Measurements from ENCODE around the gene ANXA2. TPM values are rescaled to one million over a fixed set of nuclear protein-coding genes. Genes with fewer than 3 reads are reported as not detected.

Gene ANXA2
- polyA plus RNA-seq, 1 donor (not counting 4 experiments of a cell fraction or from before 2014, with no cell fraction given) = 11,017 TPM

GRCh38 chr15:60441331-60441730 lies 43.5 kb upstream of the ANXA2 start:
- no peak overlapping the region for H3K4me2 ChIP-seq (ENCODE audit: control insufficient read depth, extremely low read depth, insufficient read depth, low read depth, low read length)
- H3K9me3 ChIP-seq (ENCODE audit: control insufficient read depth, low read depth, low read length) = no peaks in the 10 kb centered on the region
- H4K20me1 ChIP-seq (ENCODE audit: control insufficient read depth, extremely low read depth, insufficient read depth, low read length) = no peaks in the 10 kb centered on the region
- no peak overlapping the region for H3K27ac ChIP-seq (ENCODE audit: control insufficient read depth, insufficient read depth, low read length)
- no peak overlapping the region for H2AFZ ChIP-seq (ENCODE audit: control insufficient read depth, low read length)
- DNase-seq (ENCODE audit: low read depth, low spot score) = no peak
- peaks cover 0 to 7% of the 10 kb centered on the region in 2 experiments for H3K36me3 ChIP-seq (ENCODE audit: control insufficient read depth in 2 of 2, extremely low read depth in 1 of 2, insufficient read depth in 2 of 2, low read length in 2 of 2)
- no peaks in the 10 kb centered on the region for H3K27me3 ChIP-seq (ENCODE audit: control insufficient read depth, extremely low read depth, insufficient read depth, low read length)
- no peaks in the 10 kb centered on the region for H3K9me1 ChIP-seq (ENCODE audit: control insufficient read depth, extremely low read depth, insufficient read depth, low read length)
- dilution Hi-C loops (cut with MboI; ENCODE audit: extremely low pct_ligation_motif_present, low sequenced_read_pairs) = no loop called here
- FAIRE-seq = peak; percentile 67
- H3K9ac ChIP-seq (ENCODE audit: control insufficient read depth, extremely low read depth, insufficient read depth, low read length) = no peak overlapping the region
- TF ChIP-seq CTCF (optimal IDR thresholded peaks at IDR 0.05 in 1 of 3, IDR thresholded peaks at IDR 0.05 in 1 of 3, conservative IDR thresholded peaks at IDR 0.05 in 1 of 3; ENCODE audit: extremely low read depth in 1 of 3, insufficient read depth in 2 of 3, low read length in 3 of 3) (no peak), EZH2 (IDR thresholded peaks at IDR 0.05; ENCODE audit: low read length) (no peak)
- peaks cover 9% of the 10 kb centered on the region for H3K4me1 ChIP-seq (ENCODE audit: control insufficient read depth, extremely low read depth, insufficient read depth, low read length)
- H3K79me2 ChIP-seq (ENCODE audit: control insufficient read depth, insufficient read depth, low read length) = peaks cover 6% of the 10 kb centered on the region
- no peak overlapping the region for H3K4me3 ChIP-seq (ENCODE audit: control insufficient read depth in 2 of 3, extremely low read depth in 1 of 3, insufficient read depth in 2 of 3, low read depth in 1 of 3, low read length in 3 of 3)

GRCh38 chr15:60438646-60439045 lies 40.9 kb upstream of the ANXA2 start:
- DNase-seq (ENCODE audit: low read depth, low spot score) = no peak
- H3K36me3 ChIP-seq (ENCODE audit: control insufficient read depth in 2 of 2, extremely low read depth in 1 of 2, insufficient read depth in 2 of 2, low read length in 2 of 2) = peaks cover 0 to 7% of the 10 kb centered on the region in 2 experiments

More at GRCh38 chr15:60438646-60439045, 40.9 kb upstream of the ANXA2 start:
- no peak for FAIRE-seq
- Histone ChIP-seq H3K79me2 (ENCODE audit: control insufficient read depth, insufficient read depth, low read length) (peaks cover 4% of the 10 kb centered on the region), H3K9me3 (ENCODE audit: control insufficient read depth, low read depth, low read length) (no peaks in the 10 kb centered on the region), H3K9me1 (ENCODE audit: control insufficient read depth, extremely low read depth, insufficient read depth, low read length) (no peaks in the 10 kb centered on the region), H2AFZ (ENCODE audit: control insufficient read depth, low read length) (no peak overlapping the region), H3K4me2 (ENCODE audit: control insufficient read depth, extremely low read depth, insufficient read depth, low read depth, low read length) (no peak overlapping the region), H3K9ac (ENCODE audit: control insufficient read depth, extremely low read depth, insufficient read depth, low read length) (no peak overlapping the region), H4K20me1 (ENCODE audit: control insufficient read depth, extremely low read depth, insufficient read depth, low read length) (no peaks in the 10 kb centered on the region), H3K27me3 (ENCODE audit: control insufficient read depth, extremely low read depth, insufficient read depth, low read length) (no peaks in the 10 kb centered on the region), H3K4me3 (ENCODE audit: control insufficient read depth in 2 of 3, extremely low read depth in 1 of 3, insufficient read depth in 2 of 3, low read depth in 1 of 3, low read length in 3 of 3) (no peak overlapping the region), H3K27ac (ENCODE audit: control insufficient read depth, insufficient read depth, low read length) (no peak overlapping the region), H3K4me1 (ENCODE audit: control insufficient read depth, extremely low read depth, insufficient read depth, low read length) (peaks cover 9% of the 10 kb centered on the region)
- dilution Hi-C loops (cut with MboI; ENCODE audit: extremely low pct_ligation_motif_present, low sequenced_read_pairs) = no loop called here
- TF ChIP-seq CTCF (optimal IDR thresholded peaks at IDR 0.05 in 1 of 3, IDR thresholded peaks at IDR 0.05 in 1 of 3, conservative IDR thresholded peaks at IDR 0.05 in 1 of 3; ENCODE audit: extremely low read depth in 1 of 3, insufficient read depth in 2 of 3, low read length in 3 of 3) (no peak), EZH2 (IDR thresholded peaks at IDR 0.05; ENCODE audit: low read length) (no peak)
